Osteocyte (in vitro differentiated cells): ENCODE measurements around the gene OR2S2. TPM values are rescaled to one million over a fixed set of nuclear protein-coding genes. Genes with fewer than 3 reads are reported as not detected.

Experiments
- DNase-seq: peaks from one replicate; pipeline ENCODE4 v3.0.0; 2021; ENCODE audit warnings: mixed read lengths; ENCODE audit not compliant: unreplicated experiment; ENCODE audit errors: extremely low spot score
- H3K27ac Mint-ChIP-seq: one replicate; pipeline ENCODE4 v1.8.0; 2021; ENCODE audit warnings: mild to moderate bottlenecking, mixed read lengths; ENCODE audit not compliant: unreplicated experiment
- H3K27me3 Mint-ChIP-seq: one replicate; pipeline ENCODE4 v1.8.0; 2021; ENCODE audit warnings: mixed read lengths; ENCODE audit not compliant: unreplicated experiment
- H3K36me3 Mint-ChIP-seq: one replicate; pipeline ENCODE4 v1.8.0; 2021; ENCODE audit warnings: mixed read lengths; ENCODE audit not compliant: unreplicated experiment
- H3K4me1 Mint-ChIP-seq: one replicate; pipeline ENCODE4 v1.8.0; 2021; ENCODE audit warnings: mixed read lengths; ENCODE audit not compliant: unreplicated experiment
- H3K4me3 Mint-ChIP-seq: one replicate; pipeline ENCODE4 v1.8.0; 2021; ENCODE audit warnings: mild to moderate bottlenecking, moderate library complexity, mixed read lengths; ENCODE audit not compliant: unreplicated experiment
- H3K9me3 Mint-ChIP-seq: one replicate; pipeline ENCODE4 v1.8.0; 2021; ENCODE audit warnings: mixed read lengths; ENCODE audit not compliant: unreplicated experiment
- CTCF ChIP-seq: fragments of 200-600 bp; sonication (generic); IDR thresholded peaks from 2 replicates; pipeline ENCODE4 v1.5.0; 2021; ENCODE audit warnings: antibody characterized with exemption, mild to moderate bottlenecking, moderate library complexity
- total RNA-seq: library from RNA; stranded (reverse); gene quantifications from 2 replicates; pipeline ENCODE4 v1.2.1, GENCODE V29; 2021

Gene OR2S2
- total RNA-seq, 1 donor from 2014 or later = not detected

GRCh38 chr9:35909274-35909673 is 48.7 kb downstream of the OR2S2 start, which contains the start of gene SPAAR:
Gene SPAAR (plus strand): TSS chr9:35909490. CDS start chr9:35910464, 974 bp downstream.
- no peak for DNase-seq
- H3K27ac Mint-ChIP-seq = peak within 1 kb of the TSS; percentile 98
- no peaks in the 10 kb centered on the region for H3K9me3 Mint-ChIP-seq
- peaks cover 75% of the 10 kb centered on the region for H3K4me1 Mint-ChIP-seq
- H3K4me3 Mint-ChIP-seq = peak within 1 kb of the TSS; percentile 10
- no peaks in the 10 kb centered on the region for H3K36me3 Mint-ChIP-seq
- H3K27me3 Mint-ChIP-seq = no peaks in the 10 kb centered on the region
- no peak for TF ChIP-seq CTCF

GRCh38 chr9:35908504-35909125 is 49.3 kb downstream of the OR2S2 start:
- Mint-ChIP-seq H3K4me1 (peaks cover 81% of the 10 kb centered on the region), H3K9me3 (no peaks in the 10 kb centered on the region), H3K27me3 (no peaks in the 10 kb centered on the region), H3K36me3 (no peaks in the 10 kb centered on the region), H3K4me3 (peak overlapping the region; percentile 10), H3K27ac (peak overlapping the region; percentile 98)
- DNase-seq = no peak
- no peak for TF ChIP-seq CTCF

GRCh38 chr9:35907711-35908503 is 50.0 kb downstream of the OR2S2 start:
- H3K36me3 Mint-ChIP-seq = no peaks in the 10 kb centered on the region
- H3K9me3 Mint-ChIP-seq = no peaks in the 10 kb centered on the region
- H3K4me3 Mint-ChIP-seq = peak overlapping the region; percentile 48
- H3K4me1 Mint-ChIP-seq = peaks cover 85% of the 10 kb centered on the region
- H3K27me3 Mint-ChIP-seq = no peaks in the 10 kb centered on the region
- no peak for TF ChIP-seq CTCF
- DNase-seq = peak; percentile 90
- peak overlapping the region; percentile 98 for H3K27ac Mint-ChIP-seq

Other genes starting within 250 kb of the OR2S2 start
- gene TLN1, start 226.0 kb downstream of the OR2S2 start, total RNA-seq = 433 and 439 TPM in 2 replicates
- 39.0 and 45.4 TPM in 2 replicates for gene CREB3, start 225.5 kb downstream of the OR2S2 start, total RNA-seq
- 64.0 and 69.8 TPM in 2 replicates for gene GBA2, start 208.9 kb downstream of the OR2S2 start, total RNA-seq
- 35.9 and 38.4 TPM in 2 replicates for gene RGP1, start 208.9 kb downstream of the OR2S2 start, total RNA-seq
- gene MSMP, start 203.9 kb downstream of the OR2S2 start, total RNA-seq = 0.56 TPM in 1 of 2 replicates, not detected in the other
- 26.8 and 28.1 TPM in 2 replicates for gene NPR2, start 166.6 kb downstream of the OR2S2 start, total RNA-seq
- 2.4 TPM in 2 replicates for gene SPAG8, start 145.9 kb downstream of the OR2S2 start, total RNA-seq
- 35.4 and 36.0 TPM in 2 replicates for gene HINT2, start 143.1 kb downstream of the OR2S2 start, total RNA-seq
- not detected in 2 replicates for gene FAM221B, start 129.4 kb downstream of the OR2S2 start, total RNA-seq
- gene TMEM8B, start 128.9 kb downstream of the OR2S2 start, total RNA-seq = 25.6 and 29.9 TPM in 2 replicates
- gene OR13J1, start 87.8 kb downstream of the OR2S2 start, total RNA-seq = not detected in 2 replicates
- gene HRCT1, start 52.0 kb downstream of the OR2S2 start, total RNA-seq = 3.0 and 3.7 TPM in 2 replicates
- 0.56 TPM in 1 of 2 replicates, not detected in the other for gene SPAAR, start 48.7 kb downstream of the OR2S2 start, total RNA-seq
- gene RECK, start 78.8 kb upstream of the OR2S2 start, total RNA-seq = 25.7 and 27.1 TPM in 2 replicates
- 29.1 and 30.6 TPM in 2 replicates for gene GLIPR2, start 178.6 kb upstream of the OR2S2 start, total RNA-seq
- not detected in 2 replicates for gene CCIN, start 211.2 kb upstream of the OR2S2 start, total RNA-seq
- 260 and 281 TPM in 2 replicates for gene CLTA, start 232.8 kb upstream of the OR2S2 start, total RNA-seq